WTC11 (cell line): ENCODE results near the gene GPR108. TPM values are rescaled to one million over a fixed set of nuclear protein-coding genes. Genes with fewer than 3 reads are reported as not detected.

Experiments used
- CREM ChIP-seq: sonication (generic); formaldehyde crosslinking; IDR thresholded peaks from 2 replicates; pipeline ENCODE4 v1.8.1; 2022; ENCODE audit warnings: mild to moderate bottlenecking, missing genetic modification reagents, moderate library complexity
- ELF4 ChIP-seq: sonication (generic); formaldehyde crosslinking; IDR thresholded peaks from 2 replicates; pipeline ENCODE4 v1.8.1; 2022; ENCODE audit warnings: low read depth, mild to moderate bottlenecking, moderate library complexity, missing genetic modification reagents
- FOXP4 ChIP-seq: sonication (generic); formaldehyde crosslinking; IDR thresholded peaks from 2 replicates; pipeline ENCODE4 v1.8.0; 2022; ENCODE audit warnings: mild to moderate bottlenecking, missing genetic modification reagents
- GABPB1 ChIP-seq: sonication (generic); formaldehyde crosslinking; IDR thresholded peaks from 2 replicates; pipeline ENCODE4 v1.8.1; 2023; ENCODE audit warnings: mild to moderate bottlenecking, missing genetic modification reagents
- MAX ChIP-seq: sonication (generic); formaldehyde crosslinking; IDR thresholded peaks from 2 replicates; pipeline ENCODE4 v1.8.0; 2022; ENCODE audit warnings: mild to moderate bottlenecking, missing genetic modification reagents
- MLX ChIP-seq: sonication (generic); formaldehyde crosslinking; IDR thresholded peaks from 2 replicates; pipeline ENCODE4 v1.8.1; 2023; ENCODE audit warnings: mild to moderate bottlenecking, missing genetic modification reagents, moderate library complexity
- NFE2L1 ChIP-seq: sonication (generic); formaldehyde crosslinking; IDR thresholded peaks from 2 replicates; pipeline ENCODE4 v1.8.1; 2023; ENCODE audit warnings: missing genetic modification reagents
- PREB ChIP-seq: sonication (generic); formaldehyde crosslinking; IDR thresholded peaks from 2 replicates; pipeline ENCODE4 v1.8.1; 2022; ENCODE audit warnings: mild to moderate bottlenecking, missing genetic modification reagents, moderate library complexity, borderline replicate concordance
- PRRX2 ChIP-seq: fragments of 250-450 bp; sonication (Bioruptor Pico); IDR thresholded peaks from 2 replicates; pipeline ENCODE4 v1.8.0; 2021; ENCODE audit warnings: mild to moderate bottlenecking
- SMAD4 ChIP-seq: sonication (generic); formaldehyde crosslinking; IDR thresholded peaks from 2 replicates; pipeline ENCODE4 v1.8.0; 2022; ENCODE audit warnings: mild to moderate bottlenecking, missing genetic modification reagents
- TP53 ChIP-seq: sonication (generic); formaldehyde crosslinking; IDR thresholded peaks from 2 replicates; pipeline ENCODE4 v1.8.1; 2023; ENCODE audit warnings: mild to moderate bottlenecking, missing genetic modification reagents
- USF2 ChIP-seq: sonication (generic); formaldehyde crosslinking; IDR thresholded peaks from 2 replicates; pipeline ENCODE4 v1.8.1; 2023; ENCODE audit warnings: mild to moderate bottlenecking, missing genetic modification reagents, moderate library complexity
- ZNF121 ChIP-seq: sonication (generic); formaldehyde crosslinking; IDR thresholded peaks from 2 replicates; pipeline ENCODE4 v1.8.0; 2023; ENCODE audit warnings: missing genetic modification reagents
- ZNF423 ChIP-seq: fragments of 250-450 bp; sonication (Bioruptor Pico); IDR thresholded peaks from 2 replicates; pipeline ENCODE4 v2.1.2; 2022; ENCODE audit warnings: mild to moderate bottlenecking, moderate library complexity
- ZNF512 ChIP-seq: sonication (generic); formaldehyde crosslinking; IDR thresholded peaks from 2 replicates; pipeline ENCODE4 v1.8.1; 2022; ENCODE audit warnings: missing genetic modification reagents, borderline replicate concordance
- ZNF671 ChIP-seq: fragments of 250-450 bp; sonication (Bioruptor Pico); IDR thresholded peaks from 2 replicates; pipeline ENCODE4 v1.8.0; 2021; ENCODE audit warnings: mild to moderate bottlenecking
- total RNA-seq: library from RNA; stranded (reverse); gene quantifications from 3 replicates; pipeline ENCODE4 v1.2.3, GENCODE V29; 2021
- TF ChIP-seq, protein P1 (sequence below): sonication (generic); formaldehyde crosslinking; IDR thresholded peaks from 2 replicates; pipeline ENCODE4 v1.8.0; 2023; ENCODE audit warnings: missing genetic modification reagents, mild to moderate bottlenecking, borderline replicate concordance
- TF ChIP-seq, protein P2 (sequence below): fragments of 250-450 bp; sonication (Bioruptor Pico); conservative IDR thresholded peaks from 2 replicates; pipeline ENCODE4 v1.9.0; 2021; ENCODE audit warnings: mild to moderate bottlenecking
- TF ChIP-seq, protein P3 (sequence below): sonication (generic); formaldehyde crosslinking; IDR thresholded peaks from 2 replicates; pipeline ENCODE4 v1.8.0; 2022; ENCODE audit warnings: missing genetic modification reagents

The GPR108 gene
- total RNA-seq, 1 experiment from 2014 or later = 48.7 TPM

DNA sequence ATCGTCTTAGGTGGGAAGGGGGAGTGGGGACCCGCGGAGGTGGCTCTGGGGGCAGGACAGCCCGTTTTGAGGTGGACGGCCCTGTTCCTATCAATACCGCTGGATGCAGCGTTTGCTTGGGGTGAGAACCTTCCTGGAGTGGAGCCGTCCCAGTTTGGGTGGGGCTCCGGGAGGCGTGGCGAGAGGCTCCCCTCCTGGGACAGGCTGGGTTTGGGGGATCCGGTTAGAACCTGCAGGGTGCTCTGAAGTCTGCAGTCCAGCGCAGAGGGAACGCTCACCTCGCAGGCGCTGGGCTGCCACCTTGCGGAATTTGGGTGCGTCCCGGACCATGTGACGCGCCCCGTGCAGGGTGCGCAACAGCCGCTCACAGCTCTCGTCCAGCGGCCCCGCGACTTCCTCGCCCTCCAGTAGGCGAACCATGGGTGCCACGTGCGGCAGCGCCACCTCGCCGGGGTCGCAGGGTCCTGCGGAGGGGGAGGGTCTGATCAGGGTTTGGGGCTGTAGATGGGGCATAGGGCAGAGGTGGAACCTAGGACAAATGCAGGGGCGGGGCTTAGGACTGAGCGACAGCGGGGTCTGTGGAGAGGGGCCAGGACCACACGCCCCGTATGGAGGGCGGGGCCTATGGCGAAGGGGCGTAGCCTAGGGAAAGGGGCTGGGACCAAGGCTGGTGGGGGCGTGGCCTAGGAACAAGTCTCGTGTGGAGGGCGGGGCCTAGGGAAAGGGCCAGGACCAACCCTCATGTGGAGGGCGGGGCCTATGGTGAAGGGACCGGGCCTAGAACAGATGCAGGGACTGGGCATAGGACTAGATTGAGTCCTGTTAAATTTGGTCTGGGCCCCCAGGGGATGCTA, 16.0 kb upstream of the GPR108 start (continued):
- TF ChIP-seq ZNF671 (CRISPR knock-in tag) = no peak
- TF ChIP-seq SMAD4 (CRISPR knock-in tag) = no peak
- peak; percentile 62; the same call in 1 of the 2 replicates for TF ChIP-seq GABPB1 (CRISPR knock-in tag)
- peak; percentile 50; the same call in 1 of the 2 replicates for TF ChIP-seq FOXP4 (CRISPR knock-in tag)
- no peak for TF ChIP-seq TP53 (CRISPR knock-in tag)
- 0 out of 2 replicates have a peak, but pooled peaks have one; percentile 61 for TF ChIP-seq ZNF423 (CRISPR knock-in tag)
- TF ChIP-seq, protein P1, sequence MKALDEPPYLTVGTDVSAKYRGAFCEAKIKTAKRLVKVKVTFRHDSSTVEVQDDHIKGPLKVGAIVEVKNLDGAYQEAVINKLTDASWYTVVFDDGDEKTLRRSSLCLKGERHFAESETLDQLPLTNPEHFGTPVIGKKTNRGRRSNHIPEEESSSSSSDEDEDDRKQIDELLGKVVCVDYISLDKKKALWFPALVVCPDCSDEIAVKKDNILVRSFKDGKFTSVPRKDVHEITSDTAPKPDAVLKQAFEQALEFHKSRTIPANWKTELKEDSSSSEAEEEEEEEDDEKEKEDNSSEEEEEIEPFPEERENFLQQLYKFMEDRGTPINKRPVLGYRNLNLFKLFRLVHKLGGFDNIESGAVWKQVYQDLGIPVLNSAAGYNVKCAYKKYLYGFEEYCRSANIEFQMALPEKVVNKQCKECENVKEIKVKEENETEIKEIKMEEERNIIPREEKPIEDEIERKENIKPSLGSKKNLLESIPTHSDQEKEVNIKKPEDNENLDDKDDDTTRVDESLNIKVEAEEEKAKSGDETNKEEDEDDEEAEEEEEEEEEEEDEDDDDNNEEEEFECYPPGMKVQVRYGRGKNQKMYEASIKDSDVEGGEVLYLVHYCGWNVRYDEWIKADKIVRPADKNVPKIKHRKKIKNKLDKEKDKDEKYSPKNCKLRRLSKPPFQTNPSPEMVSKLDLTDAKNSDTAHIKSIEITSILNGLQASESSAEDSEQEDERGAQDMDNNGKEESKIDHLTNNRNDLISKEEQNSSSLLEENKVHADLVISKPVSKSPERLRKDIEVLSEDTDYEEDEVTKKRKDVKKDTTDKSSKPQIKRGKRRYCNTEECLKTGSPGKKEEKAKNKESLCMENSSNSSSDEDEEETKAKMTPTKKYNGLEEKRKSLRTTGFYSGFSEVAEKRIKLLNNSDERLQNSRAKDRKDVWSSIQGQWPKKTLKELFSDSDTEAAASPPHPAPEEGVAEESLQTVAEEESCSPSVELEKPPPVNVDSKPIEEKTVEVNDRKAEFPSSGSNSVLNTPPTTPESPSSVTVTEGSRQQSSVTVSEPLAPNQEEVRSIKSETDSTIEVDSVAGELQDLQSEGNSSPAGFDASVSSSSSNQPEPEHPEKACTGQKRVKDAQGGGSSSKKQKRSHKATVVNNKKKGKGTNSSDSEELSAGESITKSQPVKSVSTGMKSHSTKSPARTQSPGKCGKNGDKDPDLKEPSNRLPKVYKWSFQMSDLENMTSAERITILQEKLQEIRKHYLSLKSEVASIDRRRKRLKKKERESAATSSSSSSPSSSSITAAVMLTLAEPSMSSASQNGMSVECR (CRISPR knock-in tag) = 0 out of 2 replicates have a peak, but pooled peaks have one; percentile 49
- TF ChIP-seq, protein P2, sequence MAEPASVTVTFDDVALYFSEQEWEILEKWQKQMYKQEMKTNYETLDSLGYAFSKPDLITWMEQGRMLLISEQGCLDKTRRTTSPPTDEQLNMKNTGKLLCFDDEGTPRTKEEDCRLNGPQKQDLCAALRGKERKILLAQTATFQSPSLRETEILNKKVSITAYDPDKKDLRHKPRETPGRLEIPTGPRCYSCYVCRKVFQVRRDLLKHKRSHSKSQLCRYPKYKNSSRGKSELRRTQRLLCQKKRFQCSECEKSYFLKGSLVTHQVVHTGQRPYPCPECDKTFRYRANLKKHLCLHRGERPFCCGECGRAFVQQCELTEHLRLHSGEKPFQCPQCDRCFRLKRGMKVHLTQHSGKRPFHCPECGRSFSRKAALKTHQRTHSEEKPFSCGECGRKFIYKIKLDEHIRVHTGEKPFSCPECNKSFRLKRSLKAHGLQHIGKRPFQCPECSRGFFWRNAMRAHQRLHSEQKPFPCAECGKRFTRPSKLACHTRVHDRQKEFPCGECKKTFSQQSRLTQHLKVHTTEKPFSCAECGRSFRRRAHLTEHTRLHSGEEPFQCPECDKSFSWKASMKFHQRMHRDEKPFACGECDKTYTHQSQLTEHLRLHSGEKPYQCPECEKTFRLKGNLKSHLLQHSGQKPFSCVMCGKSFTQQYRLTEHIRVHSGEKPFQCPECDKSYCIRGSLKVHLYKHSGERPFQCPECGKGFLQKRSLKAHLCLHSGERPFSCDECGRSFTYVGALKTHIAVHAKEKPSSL (CRISPR knock-in tag) = no peak
- TF ChIP-seq, protein P3, sequence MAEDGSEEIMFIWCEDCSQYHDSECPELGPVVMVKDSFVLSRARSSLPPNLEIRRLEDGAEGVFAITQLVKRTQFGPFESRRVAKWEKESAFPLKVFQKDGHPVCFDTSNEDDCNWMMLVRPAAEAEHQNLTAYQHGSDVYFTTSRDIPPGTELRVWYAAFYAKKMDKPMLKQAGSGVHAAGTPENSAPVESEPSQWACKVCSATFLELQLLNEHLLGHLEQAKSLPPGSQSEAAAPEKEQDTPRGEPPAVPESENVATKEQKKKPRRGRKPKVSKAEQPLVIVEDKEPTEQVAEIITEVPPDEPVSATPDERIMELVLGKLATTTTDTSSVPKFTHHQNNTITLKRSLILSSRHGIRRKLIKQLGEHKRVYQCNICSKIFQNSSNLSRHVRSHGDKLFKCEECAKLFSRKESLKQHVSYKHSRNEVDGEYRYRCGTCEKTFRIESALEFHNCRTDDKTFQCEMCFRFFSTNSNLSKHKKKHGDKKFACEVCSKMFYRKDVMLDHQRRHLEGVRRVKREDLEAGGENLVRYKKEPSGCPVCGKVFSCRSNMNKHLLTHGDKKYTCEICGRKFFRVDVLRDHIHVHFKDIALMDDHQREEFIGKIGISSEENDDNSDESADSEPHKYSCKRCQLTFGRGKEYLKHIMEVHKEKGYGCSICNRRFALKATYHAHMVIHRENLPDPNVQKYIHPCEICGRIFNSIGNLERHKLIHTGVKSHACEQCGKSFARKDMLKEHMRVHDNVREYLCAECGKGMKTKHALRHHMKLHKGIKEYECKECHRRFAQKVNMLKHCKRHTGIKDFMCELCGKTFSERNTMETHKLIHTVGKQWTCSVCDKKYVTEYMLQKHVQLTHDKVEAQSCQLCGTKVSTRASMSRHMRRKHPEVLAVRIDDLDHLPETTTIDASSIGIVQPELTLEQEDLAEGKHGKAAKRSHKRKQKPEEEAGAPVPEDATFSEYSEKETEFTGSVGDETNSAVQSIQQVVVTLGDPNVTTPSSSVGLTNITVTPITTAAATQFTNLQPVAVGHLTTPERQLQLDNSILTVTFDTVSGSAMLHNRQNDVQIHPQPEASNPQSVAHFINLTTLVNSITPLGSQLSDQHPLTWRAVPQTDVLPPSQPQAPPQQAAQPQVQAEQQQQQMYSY (CRISPR knock-in tag) = no peak
- TF ChIP-seq ELF4 (CRISPR knock-in tag) = no peak
- no peak for TF ChIP-seq MLX (CRISPR knock-in tag)
- peak; percentile 15; the same call in 1 of the 2 replicates for TF ChIP-seq NFE2L1 (CRISPR knock-in tag)
- TF ChIP-seq USF2 (CRISPR knock-in tag) = peak; percentile 90
- TF ChIP-seq PRRX2 = no peak
- no peak for TF ChIP-seq ZNF121 (CRISPR knock-in tag)
- no peak for TF ChIP-seq ZNF512
- no peak for TF ChIP-seq CREM (CRISPR knock-in tag)
- TF ChIP-seq MAX = peak; percentile 98
- no peak for TF ChIP-seq PREB
